Measurements from ENCODE around the gene RND3.

Gene RND3, protein sequence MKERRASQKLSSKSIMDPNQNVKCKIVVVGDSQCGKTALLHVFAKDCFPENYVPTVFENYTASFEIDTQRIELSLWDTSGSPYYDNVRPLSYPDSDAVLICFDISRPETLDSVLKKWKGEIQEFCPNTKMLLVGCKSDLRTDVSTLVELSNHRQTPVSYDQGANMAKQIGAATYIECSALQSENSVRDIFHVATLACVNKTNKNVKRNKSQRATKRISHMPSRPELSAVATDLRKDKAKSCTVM

DNA sequence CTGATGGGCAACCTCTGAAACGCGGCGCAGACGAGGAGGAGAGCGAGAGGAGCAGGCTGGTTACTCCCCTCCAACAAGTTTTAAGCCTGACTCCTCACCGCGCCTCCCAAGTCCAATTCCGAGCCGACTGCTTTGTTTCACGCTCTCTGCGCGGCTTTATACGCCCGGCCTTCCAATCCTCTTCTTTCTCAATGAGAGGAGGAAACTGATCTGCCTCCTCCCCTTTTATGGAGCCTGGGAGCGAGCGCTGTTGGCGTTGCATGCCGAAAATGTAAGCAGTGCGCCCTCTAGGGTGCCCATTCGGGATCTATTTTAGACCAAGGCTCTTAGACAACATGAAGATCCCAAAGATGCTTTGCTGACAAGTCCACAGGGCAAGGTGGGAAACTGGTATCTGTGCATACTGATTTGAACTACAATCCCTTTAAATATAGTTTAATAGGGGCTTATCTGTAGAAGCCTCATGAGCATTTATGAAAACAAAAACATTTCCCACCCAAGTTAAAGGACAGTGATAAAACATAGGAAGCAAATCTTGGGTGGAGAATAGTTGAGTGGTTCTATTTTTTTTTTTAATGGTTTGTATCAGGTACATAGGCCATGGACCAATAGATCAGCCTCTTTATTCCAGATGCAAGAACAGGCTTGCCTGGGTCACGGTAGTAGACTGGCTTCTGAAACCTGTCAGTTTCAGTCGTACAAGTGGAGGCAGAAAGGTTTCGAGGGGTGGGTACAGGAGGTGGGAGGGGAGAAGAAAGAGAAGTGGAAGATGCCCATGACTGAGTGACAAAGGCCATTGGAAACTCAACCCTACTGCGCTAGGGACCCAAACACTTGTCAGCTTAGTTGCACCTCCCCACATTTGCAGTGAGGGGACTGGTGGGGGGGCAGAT lies at the start of gene RND3:
TSS of gene RND3 (minus strand) at position 131 of the 893 bp plus-strand sequence. CDS start 250 bp downstream, outside the sequence.
- no peaks in the 10 kb centered on the region for H3K9me3 ChIP-seq (ENCODE audit: low read length)
- H3K27me3 ChIP-seq (ENCODE audit: insufficient read depth, low read length) = no peaks in the 10 kb centered on the region
- H3K36me3 ChIP-seq (ENCODE audit: insufficient read depth, low read length) = peaks cover 8% of the 10 kb centered on the region
- H3K4me3 ChIP-seq (ENCODE audit: low read length) = peak within 1 kb of the TSS; percentile 96
- peak within 1 kb of the TSS; percentile 19 for H2AFZ ChIP-seq (ENCODE audit: low read depth, low read length)
- H3K4me1 ChIP-seq (ENCODE audit: insufficient read depth, low read length) = peaks cover 21% of the 10 kb centered on the region

DNA sequence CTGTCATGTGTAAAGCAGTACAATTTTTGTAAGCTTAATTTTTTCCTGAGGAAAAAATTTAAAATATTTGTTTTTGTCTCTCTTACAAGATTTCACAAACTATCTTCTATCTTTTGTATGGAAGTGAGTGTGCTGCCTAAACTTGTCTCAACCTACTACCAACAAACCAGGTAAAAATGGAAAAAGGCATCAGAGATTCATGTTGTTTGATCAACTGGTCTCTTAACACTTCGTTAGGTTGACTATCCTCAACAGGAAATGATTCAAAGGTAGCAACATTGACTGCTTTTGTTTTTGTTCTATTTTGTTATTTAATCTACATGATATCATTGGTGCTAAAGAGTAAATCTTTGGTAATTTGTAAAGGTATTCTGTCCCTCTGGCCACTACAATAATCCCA lies 47.7 kb upstream of the RND3 start:
- Histone ChIP-seq H3K9me3 (ENCODE audit: low read length) (peaks cover 1% of the 10 kb centered on the region), H3K4me1 (ENCODE audit: insufficient read depth, low read length) (peaks cover 3% of the 10 kb centered on the region), H3K27me3 (ENCODE audit: insufficient read depth, low read length) (no peaks in the 10 kb centered on the region), H3K36me3 (ENCODE audit: insufficient read depth, low read length) (no peaks in the 10 kb centered on the region), H2AFZ (ENCODE audit: low read depth, low read length) (no peak overlapping the region), H3K4me3 (ENCODE audit: low read length) (no peak overlapping the region)

DNA sequence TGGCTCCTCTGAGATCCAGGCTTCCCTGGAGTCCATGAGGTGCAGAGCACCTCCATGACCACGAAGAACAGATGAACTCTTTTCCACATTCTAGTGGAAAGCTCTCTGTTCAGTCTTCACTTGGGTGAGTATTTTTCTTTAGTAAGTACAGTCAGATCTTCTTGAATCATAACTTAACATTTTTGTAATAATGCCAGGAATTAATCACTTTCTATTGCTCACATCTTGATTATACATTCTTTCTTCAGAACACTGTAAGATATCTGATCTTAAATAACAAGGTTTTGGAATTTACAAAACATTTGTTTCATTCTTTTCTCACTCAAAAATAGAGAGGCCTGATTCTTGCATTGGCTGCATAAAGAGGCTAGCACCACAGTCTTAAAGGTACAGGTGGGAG lies 45.4 kb upstream of the RND3 start:
- Histone ChIP-seq H3K9me3 (ENCODE audit: low read length) (peaks cover 1% of the 10 kb centered on the region), H3K36me3 (ENCODE audit: insufficient read depth, low read length) (no peaks in the 10 kb centered on the region), H3K4me3 (ENCODE audit: low read length) (no peak overlapping the region), H3K27me3 (ENCODE audit: insufficient read depth, low read length) (no peaks in the 10 kb centered on the region), H3K4me1 (ENCODE audit: insufficient read depth, low read length) (peaks cover 24% of the 10 kb centered on the region), H2AFZ (ENCODE audit: low read depth, low read length) (no peak overlapping the region)

DNA sequence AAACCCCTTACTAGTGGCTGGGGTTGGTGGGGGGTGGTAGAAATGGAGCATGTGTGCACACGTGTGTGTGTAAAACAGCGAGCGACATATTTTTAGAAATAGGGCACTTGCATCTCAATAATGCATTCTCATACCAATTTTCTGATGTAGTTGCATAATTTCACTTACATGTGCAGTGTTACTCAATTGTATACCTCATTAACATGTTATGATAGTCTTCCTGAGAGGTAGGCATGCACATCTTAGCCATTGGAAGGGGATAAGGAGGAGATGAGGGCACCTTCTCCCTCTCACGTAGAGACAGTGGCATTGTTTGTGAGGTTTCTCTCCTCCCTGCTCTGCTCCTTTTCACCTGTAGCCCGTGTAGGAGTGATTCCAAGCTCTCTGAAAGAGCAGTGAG lies 44.6 kb upstream of the RND3 start:
- Histone ChIP-seq H3K36me3 (ENCODE audit: insufficient read depth, low read length) (no peaks in the 10 kb centered on the region), H3K4me1 (ENCODE audit: insufficient read depth, low read length) (peaks cover 30% of the 10 kb centered on the region), H3K27me3 (ENCODE audit: insufficient read depth, low read length) (no peaks in the 10 kb centered on the region), H2AFZ (ENCODE audit: low read depth, low read length) (no peak overlapping the region), H3K4me3 (ENCODE audit: low read length) (no peak overlapping the region), H3K9me3 (ENCODE audit: low read length) (peaks cover 1% of the 10 kb centered on the region)

DNA sequence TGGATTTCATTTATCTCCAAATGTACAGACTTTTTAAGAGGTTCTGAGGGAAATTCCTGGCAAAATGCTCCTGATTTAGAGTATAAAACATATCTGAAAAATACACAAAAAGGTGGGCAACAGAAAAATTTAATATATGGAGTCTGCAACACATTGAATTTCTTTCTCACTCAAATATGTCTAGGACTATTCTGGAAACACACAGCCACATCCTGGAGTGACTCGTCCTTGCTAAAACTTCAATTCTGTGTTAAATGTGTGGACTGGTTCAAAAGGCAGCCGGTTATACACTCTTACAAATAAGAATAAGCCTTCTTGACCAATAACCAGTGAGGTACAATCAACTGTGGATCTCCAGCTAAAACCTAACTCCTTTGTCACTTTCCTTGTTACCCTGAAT lies 44.1 kb upstream of the RND3 start:
- Histone ChIP-seq H3K36me3 (ENCODE audit: insufficient read depth, low read length) (no peaks in the 10 kb centered on the region), H3K9me3 (ENCODE audit: low read length) (peaks cover 1% of the 10 kb centered on the region), H3K4me3 (ENCODE audit: low read length) (no peak overlapping the region), H3K27me3 (ENCODE audit: insufficient read depth, low read length) (no peaks in the 10 kb centered on the region), H2AFZ (ENCODE audit: low read depth, low read length) (no peak overlapping the region), H3K4me1 (ENCODE audit: insufficient read depth, low read length) (peaks cover 35% of the 10 kb centered on the region)

DNA sequence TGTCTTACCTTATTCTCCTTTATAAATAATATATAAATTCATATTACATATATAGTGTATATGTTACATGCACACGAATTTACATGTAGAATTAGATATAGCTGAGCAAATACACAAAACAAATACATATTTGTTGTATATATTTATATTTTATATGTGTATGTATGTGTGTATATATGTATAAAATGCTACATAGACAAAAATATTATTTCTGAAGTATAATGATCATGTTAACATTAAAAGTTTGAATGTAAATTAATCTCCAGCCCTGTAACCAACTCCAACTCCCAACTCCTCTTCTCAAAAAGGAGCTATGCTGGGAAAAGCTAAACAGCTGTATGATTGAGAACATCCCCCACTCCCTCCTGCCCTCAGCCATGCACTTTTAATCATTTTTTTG lies 42.7 kb upstream of the RND3 start:
- H3K4me1 ChIP-seq (ENCODE audit: insufficient read depth, low read length) = peaks cover 38% of the 10 kb centered on the region
- no peaks in the 10 kb centered on the region for H3K36me3 ChIP-seq (ENCODE audit: insufficient read depth, low read length)
- H2AFZ ChIP-seq (ENCODE audit: low read depth, low read length) = no peak overlapping the region
- no peaks in the 10 kb centered on the region for H3K27me3 ChIP-seq (ENCODE audit: insufficient read depth, low read length)
- peaks cover 1% of the 10 kb centered on the region for H3K9me3 ChIP-seq (ENCODE audit: low read length)
- no peak overlapping the region for H3K4me3 ChIP-seq (ENCODE audit: low read length)

DNA sequence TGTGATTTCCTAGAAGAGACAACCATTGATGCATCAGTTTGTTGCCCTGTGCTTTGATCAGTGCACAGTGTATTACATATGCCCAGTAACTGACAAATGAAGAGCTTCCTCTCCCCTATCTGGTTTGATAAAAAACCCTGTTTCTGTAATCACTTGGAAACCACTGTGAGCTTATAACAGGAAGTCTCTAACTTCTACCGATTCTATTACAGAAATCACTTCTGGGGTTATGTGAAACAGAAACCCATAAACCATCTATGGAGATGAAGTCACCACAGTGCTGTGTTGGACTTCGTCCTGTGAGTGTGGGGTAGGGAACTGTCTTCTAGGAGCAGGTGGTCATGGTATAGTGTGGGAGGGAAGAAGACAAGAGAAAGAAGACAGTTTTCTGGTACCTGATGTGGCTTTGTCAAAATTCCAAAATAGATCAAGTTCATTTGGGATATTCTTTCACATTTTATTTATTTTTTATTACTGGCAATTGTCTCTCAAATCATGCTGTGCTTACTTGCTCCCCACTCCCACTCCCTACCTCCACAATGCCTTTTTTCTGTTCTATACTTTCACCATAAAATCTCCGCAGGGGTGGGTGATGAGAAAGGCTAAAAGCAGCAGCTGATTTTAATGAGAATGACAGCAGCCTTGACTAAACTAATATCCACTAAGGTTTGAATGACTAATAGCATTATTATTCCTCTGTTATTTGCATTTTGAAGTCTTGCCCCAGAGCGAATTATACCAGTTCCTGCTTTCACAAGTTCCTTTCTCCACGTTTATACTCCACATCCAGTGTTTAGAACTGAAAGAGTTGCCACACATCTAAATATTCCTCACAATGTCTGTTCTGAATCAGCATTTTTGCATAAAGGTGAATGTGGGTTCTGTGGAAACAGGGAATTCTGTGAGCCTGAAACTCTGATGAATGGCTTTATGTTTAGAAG lies 41.7 kb upstream of the RND3 start:
- H3K36me3 ChIP-seq (ENCODE audit: insufficient read depth, low read length) = no peaks in the 10 kb centered on the region

DNA sequence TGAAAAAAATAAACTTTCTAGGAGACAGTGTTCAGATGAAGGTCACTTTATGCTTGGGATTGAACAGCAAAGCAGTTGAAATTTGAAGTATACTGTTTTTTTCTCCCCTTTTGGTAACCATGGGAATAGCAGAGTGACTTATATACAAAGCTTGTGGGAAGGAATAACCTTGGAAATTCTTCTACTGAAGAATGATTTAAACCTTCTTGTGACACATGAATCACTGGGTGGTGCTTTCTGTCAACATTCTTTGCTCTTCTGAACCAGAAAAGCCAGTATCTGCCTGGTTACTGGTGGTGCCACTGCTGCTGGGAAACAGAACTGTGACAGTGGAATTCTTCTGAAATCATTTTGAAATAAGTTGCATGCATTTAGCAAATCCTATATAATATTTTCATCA lies 39.4 kb upstream of the RND3 start:
- H2AFZ ChIP-seq (ENCODE audit: low read depth, low read length) = no peak overlapping the region
- H3K4me3 ChIP-seq (ENCODE audit: low read length) = no peak overlapping the region
- H3K4me1 ChIP-seq (ENCODE audit: insufficient read depth, low read length) = peaks cover 38% of the 10 kb centered on the region
- no peaks in the 10 kb centered on the region for H3K9me3 ChIP-seq (ENCODE audit: low read length)
- H3K36me3 ChIP-seq (ENCODE audit: insufficient read depth, low read length) = no peaks in the 10 kb centered on the region
- H3K27me3 ChIP-seq (ENCODE audit: insufficient read depth, low read length) = no peaks in the 10 kb centered on the region

More for the DNA sequence above, 41.7 kb upstream of the RND3 start:
- H3K4me1 ChIP-seq (ENCODE audit: insufficient read depth, low read length) = peaks cover 38% of the 10 kb centered on the region
- no peaks in the 10 kb centered on the region for H3K27me3 ChIP-seq (ENCODE audit: insufficient read depth, low read length)
- peak overlapping the region; percentile 7 for H3K4me3 ChIP-seq (ENCODE audit: low read length)
- H3K9me3 ChIP-seq (ENCODE audit: low read length) = peaks cover 1% of the 10 kb centered on the region
- H2AFZ ChIP-seq (ENCODE audit: low read depth, low read length) = peak overlapping the region; percentile 8

DNA sequence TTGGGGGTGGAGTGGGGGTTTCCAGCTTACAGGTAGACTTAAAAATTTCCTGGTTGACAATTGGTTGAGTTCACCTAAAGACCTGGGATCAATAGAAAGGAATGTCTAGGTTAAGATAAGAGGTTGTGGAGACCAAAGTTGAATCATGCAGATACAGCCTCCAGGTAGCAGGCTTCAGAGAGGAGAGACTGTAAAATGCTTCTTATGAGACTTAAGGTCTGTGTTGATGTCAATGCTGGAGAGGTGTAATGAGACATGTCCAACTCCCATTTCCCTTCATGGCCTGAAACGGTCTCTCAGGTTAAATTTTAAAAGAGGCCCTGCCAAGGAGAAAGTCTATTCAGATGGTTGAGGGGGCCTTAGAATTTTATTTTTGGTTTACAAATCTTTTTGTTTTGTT lies 38.5 kb upstream of the RND3 start:
- H3K4me3 ChIP-seq (ENCODE audit: low read length) = no peak overlapping the region
- H3K36me3 ChIP-seq (ENCODE audit: insufficient read depth, low read length) = no peaks in the 10 kb centered on the region
- H3K4me1 ChIP-seq (ENCODE audit: insufficient read depth, low read length) = peaks cover 38% of the 10 kb centered on the region
- H3K9me3 ChIP-seq (ENCODE audit: low read length) = no peaks in the 10 kb centered on the region
- no peaks in the 10 kb centered on the region for H3K27me3 ChIP-seq (ENCODE audit: insufficient read depth, low read length)
- H2AFZ ChIP-seq (ENCODE audit: low read depth, low read length) = no peak overlapping the region

DNA sequence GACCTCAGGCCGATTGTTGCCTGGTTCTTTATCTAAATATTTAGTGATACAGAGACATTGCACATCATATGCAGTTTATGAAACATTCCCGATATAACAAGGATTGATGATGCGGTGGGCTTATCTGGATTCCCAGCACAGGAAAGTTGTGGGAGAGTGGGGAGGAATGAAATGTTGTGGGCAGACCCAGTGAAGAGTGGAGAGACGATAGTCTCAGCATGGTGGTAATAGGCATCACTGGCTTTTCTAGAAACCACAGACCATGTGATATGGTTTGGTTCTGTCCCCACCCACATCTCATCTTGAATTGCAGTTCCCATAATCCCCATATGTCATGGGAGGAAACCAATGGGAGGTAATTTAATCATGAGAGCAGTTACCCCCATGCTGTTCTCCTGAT lies 34.8 kb upstream of the RND3 start:
- no peak overlapping the region for H3K4me3 ChIP-seq (ENCODE audit: low read length)
- H3K27me3 ChIP-seq (ENCODE audit: insufficient read depth, low read length) = no peaks in the 10 kb centered on the region
- no peaks in the 10 kb centered on the region for H3K9me3 ChIP-seq (ENCODE audit: low read length)
- no peaks in the 10 kb centered on the region for H3K36me3 ChIP-seq (ENCODE audit: insufficient read depth, low read length)
- H2AFZ ChIP-seq (ENCODE audit: low read depth, low read length) = no peak overlapping the region
- peaks cover 9% of the 10 kb centered on the region for H3K4me1 ChIP-seq (ENCODE audit: insufficient read depth, low read length)

DNA sequence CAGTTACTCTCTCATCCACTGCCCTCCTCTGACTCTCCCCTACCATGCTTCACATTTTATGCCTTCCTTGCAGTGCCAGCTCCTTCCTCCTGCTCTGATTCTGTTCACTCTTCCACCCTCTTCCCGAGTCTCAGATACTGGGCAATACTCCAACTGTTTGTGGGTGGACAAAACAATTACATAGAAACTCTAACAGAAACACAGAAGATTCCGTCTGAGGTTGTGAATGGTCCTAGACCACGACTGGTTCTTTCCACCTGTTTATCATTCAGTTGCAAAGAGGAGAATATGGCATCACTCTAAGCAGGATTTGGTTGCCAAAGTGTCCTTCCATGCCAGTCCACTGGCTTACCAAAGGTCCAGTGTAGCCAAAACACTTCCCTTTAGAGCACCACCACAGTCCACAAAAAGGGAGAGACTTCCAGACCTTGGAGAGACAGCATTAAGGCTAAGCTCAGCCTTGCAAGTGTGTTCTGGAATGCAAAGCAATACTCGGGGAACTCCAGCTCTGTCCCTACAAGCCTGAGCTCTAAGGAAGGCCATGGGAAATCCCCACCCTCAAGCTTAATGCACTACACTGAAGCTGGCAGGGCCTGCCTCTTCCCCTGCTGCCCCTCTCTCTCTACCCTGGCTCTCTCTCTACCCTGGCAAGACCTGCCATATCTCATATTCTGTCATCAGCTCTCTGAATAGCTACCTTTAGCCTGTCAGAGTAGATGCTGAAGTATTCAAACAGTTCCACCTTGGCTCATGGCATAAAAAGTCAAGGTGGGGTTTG lies 33.6 kb upstream of the RND3 start:
- Histone ChIP-seq H3K4me3 (ENCODE audit: low read length) (no peak overlapping the region), H3K27me3 (ENCODE audit: insufficient read depth, low read length) (no peaks in the 10 kb centered on the region), H3K4me1 (ENCODE audit: insufficient read depth, low read length) (no peaks in the 10 kb centered on the region), H2AFZ (ENCODE audit: low read depth, low read length) (no peak overlapping the region), H3K9me3 (ENCODE audit: low read length) (no peaks in the 10 kb centered on the region), H3K36me3 (ENCODE audit: insufficient read depth, low read length) (no peaks in the 10 kb centered on the region)

DNA sequence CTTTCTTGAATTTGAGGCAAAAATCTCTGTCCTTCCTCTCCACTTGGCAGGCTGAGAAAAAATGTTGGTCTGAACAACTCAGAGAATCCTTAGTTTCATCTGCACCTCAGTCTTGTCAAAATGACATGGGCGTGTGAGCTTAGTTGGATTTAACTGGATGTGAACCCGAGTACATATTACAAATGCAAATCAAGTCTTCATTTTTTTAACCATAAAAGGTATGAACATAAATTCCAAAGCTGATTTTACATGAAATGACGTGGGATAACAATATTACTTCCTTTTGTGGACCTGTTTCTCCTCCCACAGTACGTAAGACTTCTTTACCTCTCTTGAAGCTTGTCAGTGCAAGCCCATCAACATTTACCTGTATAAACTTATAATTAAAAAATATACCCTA lies 32.6 kb upstream of the RND3 start:
- Histone ChIP-seq H3K4me3 (ENCODE audit: low read length) (no peak overlapping the region), H3K36me3 (ENCODE audit: insufficient read depth, low read length) (no peaks in the 10 kb centered on the region), H3K9me3 (ENCODE audit: low read length) (no peaks in the 10 kb centered on the region), H3K27me3 (ENCODE audit: insufficient read depth, low read length) (no peaks in the 10 kb centered on the region), H3K4me1 (ENCODE audit: insufficient read depth, low read length) (no peaks in the 10 kb centered on the region), H2AFZ (ENCODE audit: low read depth, low read length) (no peak overlapping the region)
